Neural progenitor cell (in vitro differentiated cells): Measurements from ENCODE around the gene NXNL1. TPM values are rescaled to one million over a fixed set of nuclear protein-coding genes. Genes with fewer than 3 reads are reported as not detected.
A peak's percentile ranks its signal among the peaks of the same experiment; 100 is the strongest.

Experiments used
- DNase-seq: peaks from one replicate; pipeline ENCODE4 v3.0.0-alpha.2; 2016; ENCODE audit warnings: low spot score
- H2AFZ ChIP-seq: fragments of 200-600 bp; sonication (generic); replicated peaks from 2 replicates; pipeline ENCODE4 v1.6.1; 2016; ENCODE audit warnings: antibody characterized with exemption
- H3F3A ChIP-seq: fragments of 200-600 bp; sonication (generic); 2 replicates; pipeline ENCODE4 v1.6.1; 2016; ENCODE audit warnings: antibody characterized with exemption, low read depth
- H3K27ac ChIP-seq: fragments of 200-600 bp; sonication (generic); 2 replicates; pipeline ENCODE4 v1.5.1; 2016; ENCODE audit warnings: mild to moderate bottlenecking
- H3K27me3 ChIP-seq: fragments of 200-600 bp; sonication (generic); 2 replicates; pipeline ENCODE4 v1.6.1; 2016; ENCODE audit warnings: mild to moderate bottlenecking, moderate library complexity
- H3K36me3 ChIP-seq: fragments of 200-600 bp; sonication (generic); 2 replicates; pipeline ENCODE4 v1.5.1; 2016
- H3K4me1 ChIP-seq: fragments of 200-600 bp; sonication (generic); 2 replicates; pipeline ENCODE4 v1.6.1; 2016; ENCODE audit warnings: mixed run types
- H3K4me2 ChIP-seq: fragments of 200-600 bp; sonication (generic); 2 replicates; pipeline ENCODE4 v1.6.1; 2016
- H3K4me3 ChIP-seq: fragments of 200-600 bp; sonication (generic); 2 replicates; pipeline ENCODE4 v1.5.1; 2016
- H3K79me2 ChIP-seq: fragments of 200-600 bp; sonication (generic); 2 replicates; pipeline ENCODE4 v1.6.1; 2016; ENCODE audit warnings: low read depth
- H3K9ac ChIP-seq: fragments of 200-600 bp; sonication (generic); 2 replicates; pipeline ENCODE4 v1.6.1; 2016
- H3K9me3 ChIP-seq: fragments of 200-600 bp; sonication (generic); 2 replicates; pipeline ENCODE4 v1.5.1; 2016; ENCODE audit warnings: low read depth
- H4K20me1 ChIP-seq: fragments of 200-600 bp; sonication (generic); 2 replicates; pipeline ENCODE4 v1.6.1; 2016; ENCODE audit warnings: low read depth
- H3K27ac Mint-ChIP-seq: 3 replicates; pipeline ENCODE4 v1.8.0; 2021; ENCODE audit warnings: mixed read lengths
- H3K27me3 Mint-ChIP-seq: 2 replicates; pipeline ENCODE4 v1.8.0; 2022; ENCODE audit warnings: low read depth, mild to moderate bottlenecking, inconsistent platforms, moderate library complexity, mixed read lengths; ENCODE audit not compliant: insufficient read depth
- H3K36me3 Mint-ChIP-seq: 3 replicates; pipeline ENCODE4 v1.8.0; 2021; ENCODE audit warnings: mixed read lengths
- H3K4me1 Mint-ChIP-seq: 3 replicates; pipeline ENCODE4 v1.8.0; 2021; ENCODE audit warnings: mixed read lengths
- H3K4me3 Mint-ChIP-seq: 3 replicates; pipeline ENCODE4 v1.8.0; 2021; ENCODE audit warnings: mild to moderate bottlenecking, moderate library complexity, mixed read lengths
- H3K9me3 Mint-ChIP-seq: 3 replicates; pipeline ENCODE4 v1.8.0; 2020; ENCODE audit warnings: mixed read lengths
- EZH2 ChIP-seq: fragments of 200-600 bp; sonication (generic); IDR thresholded peaks from 2 replicates; pipeline ENCODE4 v1.6.1; 2017; ENCODE audit warnings: antibody characterized with exemption, mild to moderate bottlenecking, moderate library complexity
- EZH2phosphoT487 ChIP-seq: fragments of 200-600 bp; sonication (generic); IDR thresholded peaks from 2 replicates; pipeline ENCODE4 v1.6.1; 2017; ENCODE audit warnings: antibody characterized with exemption
- total RNA-seq: library from RNA; depleted of rRNA; stranded (reverse); fragments of >200 nt; gene quantifications from 2 replicates; pipeline ENCODE4 v1.2.3, GENCODE V29; 2015; ENCODE audit warnings: low replicate concordance
- TF ChIP-seq, protein P1 (sequence below): fragments of 200-600 bp; sonication (generic); IDR thresholded peaks from 2 replicates; pipeline ENCODE4 v1.5.1; 2017; ENCODE audit warnings: antibody characterized with exemption, mild to moderate bottlenecking

NXNL1 gene
- total RNA-seq, 1 donor from 2014 or later = not detected

- no peaks in the 10 kb centered on the region for H3K4me1 ChIP-seq
- Mint-ChIP-seq H3K4me3 (no peak overlapping the region), H3K27ac (no peak overlapping the region), H3K4me1 (no peaks in the 10 kb centered on the region), H3K36me3 (peaks cover 2% of the 10 kb centered on the region), H3K9me3 (no peaks in the 10 kb centered on the region), H3K27me3 (peaks cover 8% of the 10 kb centered on the region)
- no peak overlapping the region for H3K9ac ChIP-seq
- no peak overlapping the region for H3K4me3 ChIP-seq
- H3K4me2 ChIP-seq = no peak overlapping the region
- H3K36me3 ChIP-seq = no peaks in the 10 kb centered on the region
- no peaks in the 10 kb centered on the region for H3K79me2 ChIP-seq
- H3K27ac ChIP-seq = no peak overlapping the region
- H3F3A ChIP-seq = no peaks in the 10 kb centered on the region
- no peak for DNase-seq
- no peaks in the 10 kb centered on the region for H4K20me1 ChIP-seq
- TF ChIP-seq EZH2phosphoT487 = no peak
- no peak for TF ChIP-seq EZH2
- TF ChIP-seq, protein P1, sequence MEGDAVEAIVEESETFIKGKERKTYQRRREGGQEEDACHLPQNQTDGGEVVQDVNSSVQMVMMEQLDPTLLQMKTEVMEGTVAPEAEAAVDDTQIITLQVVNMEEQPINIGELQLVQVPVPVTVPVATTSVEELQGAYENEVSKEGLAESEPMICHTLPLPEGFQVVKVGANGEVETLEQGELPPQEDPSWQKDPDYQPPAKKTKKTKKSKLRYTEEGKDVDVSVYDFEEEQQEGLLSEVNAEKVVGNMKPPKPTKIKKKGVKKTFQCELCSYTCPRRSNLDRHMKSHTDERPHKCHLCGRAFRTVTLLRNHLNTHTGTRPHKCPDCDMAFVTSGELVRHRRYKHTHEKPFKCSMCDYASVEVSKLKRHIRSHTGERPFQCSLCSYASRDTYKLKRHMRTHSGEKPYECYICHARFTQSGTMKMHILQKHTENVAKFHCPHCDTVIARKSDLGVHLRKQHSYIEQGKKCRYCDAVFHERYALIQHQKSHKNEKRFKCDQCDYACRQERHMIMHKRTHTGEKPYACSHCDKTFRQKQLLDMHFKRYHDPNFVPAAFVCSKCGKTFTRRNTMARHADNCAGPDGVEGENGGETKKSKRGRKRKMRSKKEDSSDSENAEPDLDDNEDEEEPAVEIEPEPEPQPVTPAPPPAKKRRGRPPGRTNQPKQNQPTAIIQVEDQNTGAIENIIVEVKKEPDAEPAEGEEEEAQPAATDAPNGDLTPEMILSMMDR = no peak
- no peaks in the 10 kb centered on the region for H3K27me3 ChIP-seq
- H3K9me3 ChIP-seq = no peaks in the 10 kb centered on the region
- no peak overlapping the region for H2AFZ ChIP-seq
Observed at GRCh38 chr19:17431417-17431816, 29.3 kb downstream of the NXNL1 start.

- Mint-ChIP-seq H3K27me3 (peaks cover 8% of the 10 kb centered on the region), H3K36me3 (no peaks in the 10 kb centered on the region), H3K9me3 (no peaks in the 10 kb centered on the region), H3K4me3 (no peak overlapping the region), H3K27ac (no peak overlapping the region), H3K4me1 (peaks cover 6% of the 10 kb centered on the region)
- Histone ChIP-seq H2AFZ (no peak overlapping the region), H3K36me3 (no peaks in the 10 kb centered on the region), H3K27me3 (no peaks in the 10 kb centered on the region), H3K27ac (no peak overlapping the region), H3K4me3 (no peak overlapping the region), H3K4me1 (peaks cover 2% of the 10 kb centered on the region), H4K20me1 (no peaks in the 10 kb centered on the region), H3F3A (no peaks in the 10 kb centered on the region), H3K4me2 (no peak overlapping the region), H3K9ac (no peak overlapping the region), H3K9me3 (no peaks in the 10 kb centered on the region), H3K79me2 (no peaks in the 10 kb centered on the region)
- TF ChIP-seq, protein P1 = no peak
- TF ChIP-seq EZH2 = no peak
- no peak for DNase-seq
Observed at GRCh38 chr19:17429641-17430113, 31.0 kb downstream of the NXNL1 start.

DNA sequence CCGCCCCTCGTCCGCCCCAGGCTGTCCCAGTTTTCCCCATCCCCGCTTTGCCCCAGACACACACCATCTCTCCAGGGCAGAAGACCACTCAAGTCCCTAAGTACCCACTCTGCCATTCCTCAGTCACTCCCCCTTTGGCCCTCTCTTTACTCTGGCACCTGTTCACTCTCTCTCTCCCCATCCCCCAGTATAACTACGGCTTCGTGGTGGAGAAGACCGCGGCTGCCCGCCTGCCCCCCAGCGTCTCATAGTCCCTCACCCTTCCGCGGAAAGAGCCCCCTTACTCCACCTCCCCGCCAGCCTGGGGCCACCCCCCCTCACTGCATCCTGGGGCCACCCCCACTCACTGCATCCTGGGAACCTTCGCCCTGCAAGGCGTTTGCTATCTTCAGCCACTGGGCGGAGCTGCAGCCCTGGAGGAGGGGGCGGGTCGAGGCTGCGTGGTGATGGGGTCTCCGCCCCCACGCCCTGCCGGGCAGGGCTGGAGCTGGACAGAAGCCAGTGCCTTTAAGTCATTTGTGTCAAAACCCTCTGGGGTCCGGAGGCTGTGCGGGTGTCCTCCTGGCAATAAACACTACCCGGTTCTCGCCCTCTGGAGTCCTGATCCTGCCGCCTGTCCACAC lies 35.9 kb downstream of the NXNL1 start:
- Mint-ChIP-seq H3K4me3 (peak overlapping the region; percentile 41), H3K27me3 (peaks cover 2% of the 10 kb centered on the region), H3K4me1 (peaks cover 15% of the 10 kb centered on the region), H3K27ac (peak overlapping the region; percentile 24), H3K9me3 (no peaks in the 10 kb centered on the region), H3K36me3 (peaks cover 2% of the 10 kb centered on the region)
- H3F3A ChIP-seq = peaks cover 17% of the 10 kb centered on the region
- H3K79me2 ChIP-seq = no peaks in the 10 kb centered on the region
- peak overlapping the region; percentile 78 for H2AFZ ChIP-seq
- H3K9me3 ChIP-seq = no peaks in the 10 kb centered on the region
- no peak for TF ChIP-seq EZH2phosphoT487
- TF ChIP-seq, protein P1 = peak; percentile 73
- peak overlapping the region; percentile 34 for H3K4me3 ChIP-seq
- H3K9ac ChIP-seq = no peak overlapping the region
- H3K27me3 ChIP-seq = no peaks in the 10 kb centered on the region
- no peaks in the 10 kb centered on the region for H3K36me3 ChIP-seq
- peak overlapping the region; percentile 78 for H3K4me2 ChIP-seq
- no peaks in the 10 kb centered on the region for H4K20me1 ChIP-seq
- DNase-seq = peak; percentile 95
- H3K27ac ChIP-seq = no peak overlapping the region
- H3K4me1 ChIP-seq = peaks cover 5% of the 10 kb centered on the region
